LNCaP clone FGC (cell line): Measurements from ENCODE around the gene SEMA6A.
A peak's percentile ranks its signal among the peaks of the same experiment; 100 is the strongest.

ENCODE experiments used
- DNase-seq: peaks from one replicate; pipeline ENCODE4 v3.0.0-alpha.2; 2011; ENCODE audit warnings: low read depth
- H3K4me3 ChIP-seq: 2 replicates; pipeline ENCODE4 v1.5.1; 2011; ENCODE audit warnings: mild to moderate bottlenecking, low read depth, low read length, control low read depth
- CTCF ChIP-seq: IDR thresholded peaks from 2 replicates; pipeline ENCODE4 v1.5.1; 2012; ENCODE audit warnings: mild to moderate bottlenecking; ENCODE audit not compliant: control insufficient read depth, insufficient read depth; ENCODE audit errors: extremely low read depth

Gene SEMA6A

DNA sequence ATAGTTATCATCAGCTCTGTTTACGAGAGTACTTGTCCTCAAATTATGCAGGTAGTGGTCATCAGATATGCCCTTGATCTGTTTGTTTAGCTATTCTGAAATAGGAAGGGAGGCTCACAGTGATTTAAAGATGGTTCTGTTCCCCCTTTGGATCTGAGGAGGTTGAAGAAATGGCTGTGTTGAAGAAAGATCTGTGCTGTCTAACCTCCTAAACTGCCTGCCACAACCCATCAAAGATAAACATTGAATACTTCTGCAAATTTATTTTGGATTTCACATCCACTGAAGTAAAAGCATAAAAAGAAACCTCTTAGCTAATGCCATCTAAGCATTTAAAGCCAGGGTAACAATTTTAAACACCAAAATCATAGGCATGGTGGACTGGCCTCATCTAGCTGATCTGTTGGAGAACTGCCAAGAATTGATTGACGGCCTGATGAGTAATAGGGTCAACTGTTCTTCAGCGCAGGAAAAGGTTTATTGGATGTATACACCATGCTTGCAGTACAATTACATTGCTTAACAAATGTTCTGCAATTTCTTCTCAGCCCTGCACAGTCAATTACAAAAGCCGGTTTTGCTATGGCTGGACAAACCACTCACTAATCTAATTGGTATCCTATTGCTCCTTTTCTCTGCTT, 97.6 kb downstream of the SEMA6A start:
- H3K4me3 ChIP-seq: no peak overlapping the region
- no peak for DNase-seq
- TF ChIP-seq CTCF: no peak

- H3K4me3 ChIP-seq: no peak overlapping the region
- DNase-seq: no peak
- no peak for TF ChIP-seq CTCF
Measured at GRCh38 chr5:116475338-116475737, 99.3 kb downstream of the SEMA6A start.

DNA sequence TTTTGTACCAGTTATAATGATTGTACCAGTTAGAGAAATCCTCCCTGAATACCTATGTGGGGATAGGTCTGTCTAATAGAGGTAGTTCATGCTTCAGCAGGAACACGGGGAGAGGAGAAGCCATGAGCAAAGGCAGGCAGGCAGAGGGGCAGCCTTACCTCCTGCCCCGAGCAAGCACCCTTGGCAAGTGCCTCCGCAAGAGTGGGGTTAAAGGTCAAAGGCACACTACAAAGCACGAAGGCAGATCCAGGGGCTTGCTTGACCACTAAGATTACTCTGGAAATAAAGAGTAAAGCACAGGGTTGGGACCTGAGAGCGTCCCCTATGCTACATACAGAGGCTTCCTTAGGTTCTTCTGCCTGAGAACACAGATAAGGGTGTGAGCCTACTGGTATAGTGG, 100.9 kb downstream of the SEMA6A start:
- no peak overlapping the region for H3K4me3 ChIP-seq
- TF ChIP-seq CTCF: no peak
- no peak for DNase-seq

GRCh38 chr5:116472274-116472673, 102.3 kb downstream of the SEMA6A start:
- no peak for DNase-seq
- no peak overlapping the region for H3K4me3 ChIP-seq
- peak; percentile 48 for TF ChIP-seq CTCF

GRCh38 chr5:116469631-116470030, 105.0 kb downstream of the SEMA6A start:
- H3K4me3 ChIP-seq: no peak overlapping the region

GRCh38 chr5:116468583-116468982, 106.0 kb downstream of the SEMA6A start:
- H3K4me3 ChIP-seq: no peak overlapping the region
- no peak for TF ChIP-seq CTCF
- no peak for DNase-seq

More at GRCh38 chr5:116469631-116470030, 105.0 kb downstream of the SEMA6A start:
- no peak for DNase-seq
- no peak for TF ChIP-seq CTCF

GRCh38 chr5:116467465-116467843, 107.2 kb downstream of the SEMA6A start:
- no peak for TF ChIP-seq CTCF
- H3K4me3 ChIP-seq: no peak overlapping the region
- DNase-seq: no peak
